Esophagus (tissue), 2 donors: ENCODE measurements around the gene HIVEP3. TPM values are rescaled to one million over a fixed set of nuclear protein-coding genes. Genes with fewer than 3 reads are reported as not detected.
A peak's percentile ranks its signal among the peaks of the same experiment; 100 is the strongest.

Experiments used
- H3K27ac ChIP-seq, 2 donors: one replicate each; pipeline ENCODE4 v1.5.1; 2013; ENCODE audit warnings: low read depth in 2 of 2, mild to moderate bottlenecking in 2 of 2, inconsistent platforms in 1 of 2, low read length in 1 of 2, moderate library complexity in 1 of 2
- H3K27me3 ChIP-seq, 2 donors: one replicate each; pipeline ENCODE4 v1.6.1; 2013; ENCODE audit warnings: low read length in 2 of 2, control low read depth in 1 of 2, mild to moderate bottlenecking in 1 of 2; ENCODE audit not compliant: insufficient read depth in 2 of 2, control insufficient read depth in 1 of 2
- H3K36me3 ChIP-seq, 2 donors: one replicate each; pipeline ENCODE4 v1.6.1; 2013; ENCODE audit warnings: low read length in 1 of 2; ENCODE audit not compliant: control insufficient read depth in 2 of 2, insufficient read depth in 2 of 2
- H3K4me1 ChIP-seq, 2 donors: one replicate each; pipeline ENCODE4 v1.6.1; 2013; ENCODE audit warnings: low read length in 1 of 2; ENCODE audit not compliant: control insufficient read depth in 2 of 2, insufficient read depth in 2 of 2
- H3K4me3 ChIP-seq, 2 donors: one replicate each; pipeline ENCODE4 v1.5.1; 2013; ENCODE audit warnings: low read length in 2 of 2, mild to moderate bottlenecking in 2 of 2, low read depth in 1 of 2, moderate library complexity in 1 of 2
- H3K9me3 ChIP-seq, 2 donors: one replicate each; pipeline ENCODE4 v1.6.1; 2013; ENCODE audit warnings: mild to moderate bottlenecking in 2 of 2, low read depth in 1 of 2, low read length in 1 of 2, moderate library complexity in 1 of 2; ENCODE audit not compliant: control insufficient read depth in 2 of 2, insufficient read depth in 1 of 2
- WGBS, 2 donors: extraction: QIAGEN DNeasy Blood & Tissue Kit; methylation state at CpG; one replicate each; pipeline ENCODE4 v1.1.7; 2013; 5-methylcytosine and 5-hydroxymethylcytosine counted together
- polyA plus RNA-seq, 2 donors: library from polyadenylated mRNA; stranded (reverse); fragments of 200-250 nt; gene quantifications; one replicate each; pipeline ENCODE4 v1.2.3, GENCODE V29; 2013
- donor health status: healthy with polysubstance abuse.
- donor health status: Bipolar disorder and iron deficiency.

Gene HIVEP3
- polyA plus RNA-seq, 2 donors = 2.7 to 10.0 TPM

- Histone ChIP-seq H3K36me3 (no peaks in the 10 kb centered on the region), H3K4me1 (peaks cover under 1 to 21% of the 10 kb centered on the region in 2 donors), H3K27me3 (no peaks in the 10 kb centered on the region), H3K9me3 (no peaks in the 10 kb centered on the region), H3K27ac (peak overlapping the region; percentile 65 to 80), H3K4me3 (no peak overlapping the region)
- 54 to 58% methylated on average over 11 of the region's 11 CpGs for WGBS, 2 donors
Observed at GRCh38 chr1:41767534-41768525, 150.9 kb downstream of the HIVEP3 start.

GRCh38 chr1:41766546-41766945 lies 152.2 kb downstream of the HIVEP3 start:
- Histone ChIP-seq H3K4me3 (no peak overlapping the region), H3K4me1 (peaks cover 0 to 15% of the 10 kb centered on the region in 2 donors), H3K27me3 (no peaks in the 10 kb centered on the region), H3K27ac (no peak overlapping the region), H3K9me3 (no peaks in the 10 kb centered on the region), H3K36me3 (no peaks in the 10 kb centered on the region)
- 93% methylated on average over 2 of the region's 2 CpGs for WGBS, 2 donors

- Histone ChIP-seq H3K9me3 (no peaks in the 10 kb centered on the region), H3K4me1 (peaks cover 0 to 15% of the 10 kb centered on the region in 2 donors), H3K4me3 (no peak overlapping the region), H3K36me3 (no peaks in the 10 kb centered on the region), H3K27ac (no peak overlapping the region), H3K27me3 (no peaks in the 10 kb centered on the region)
Observed at GRCh38 chr1:41766041-41766440, 152.7 kb downstream of the HIVEP3 start.

- H3K4me1 ChIP-seq = peaks cover 0 to 15% of the 10 kb centered on the region in 2 donors
- no peak overlapping the region for H3K27ac ChIP-seq
- no peaks in the 10 kb centered on the region for H3K9me3 ChIP-seq
- no peaks in the 10 kb centered on the region for H3K27me3 ChIP-seq
- no peaks in the 10 kb centered on the region for H3K36me3 ChIP-seq
- 33 to 37% methylated on average over 3 of the region's 3 CpGs for WGBS, 2 donors
- no peak overlapping the region for H3K4me3 ChIP-seq
Observed at GRCh38 chr1:41765152-41765551, 153.6 kb downstream of the HIVEP3 start.

GRCh38 chr1:41764656-41765055 lies 154.1 kb downstream of the HIVEP3 start:
- Histone ChIP-seq H3K27me3 (no peaks in the 10 kb centered on the region), H3K9me3 (no peaks in the 10 kb centered on the region), H3K4me3 (no peak overlapping the region), H3K4me1 (peaks cover 0 to 15% of the 10 kb centered on the region in 2 donors), H3K27ac (no peak overlapping the region), H3K36me3 (no peaks in the 10 kb centered on the region)
- WGBS, 2 donors = 59 to 63% methylated on average over 4 of the region's 4 CpGs

- WGBS, 2 donors = 96 to 100% methylated on average over 1 of the region's 1 CpG
- no peaks in the 10 kb centered on the region for H3K27me3 ChIP-seq
Observed at GRCh38 chr1:41762777-41763176, 155.9 kb downstream of the HIVEP3 start.

GRCh38 chr1:41762251-41762650 lies 156.5 kb downstream of the HIVEP3 start:
- Histone ChIP-seq H3K36me3 (no peaks in the 10 kb centered on the region), H3K27me3 (no peaks in the 10 kb centered on the region), H3K27ac (no peak overlapping the region), H3K4me3 (no peak overlapping the region), H3K4me1 (peaks cover 0 to 6% of the 10 kb centered on the region in 2 donors), H3K9me3 (no peaks in the 10 kb centered on the region)
- 71 to 74% methylated on average over 4 of the region's 4 CpGs for WGBS, 2 donors

More at GRCh38 chr1:41762777-41763176, 155.9 kb downstream of the HIVEP3 start:
- Histone ChIP-seq H3K36me3 (no peaks in the 10 kb centered on the region), H3K4me1 (peaks cover 0 to 8% of the 10 kb centered on the region in 2 donors), H3K4me3 (no peak overlapping the region), H3K27ac (no peak overlapping the region), H3K9me3 (no peaks in the 10 kb centered on the region)

GRCh38 chr1:41758904-41759548 lies 159.7 kb downstream of the HIVEP3 start:
- 83 to 85% methylated on average over 3 of the region's 3 CpGs for WGBS, 2 donors
- Histone ChIP-seq H3K27me3 (no peaks in the 10 kb centered on the region), H3K36me3 (no peaks in the 10 kb centered on the region), H3K4me1 (no peaks in the 10 kb centered on the region), H3K27ac (no peak overlapping the region), H3K9me3 (no peaks in the 10 kb centered on the region), H3K4me3 (no peak overlapping the region)

GRCh38 chr1:41758500-41758899 lies 160.2 kb downstream of the HIVEP3 start:
- Histone ChIP-seq H3K27ac (no peak overlapping the region), H3K36me3 (no peaks in the 10 kb centered on the region), H3K9me3 (no peaks in the 10 kb centered on the region), H3K4me1 (peaks cover 0 to 1% of the 10 kb centered on the region in 2 donors), H3K4me3 (no peak overlapping the region), H3K27me3 (no peaks in the 10 kb centered on the region)
- 74 to 82% methylated on average over 2 of the region's 2 CpGs for WGBS, 2 donors
